Kasumi-1 (cell line): ENCODE data around the gene CRYGA.
"Not testable (repeated sequence)": the region's sequence is repeated elsewhere in the genome, so short reads cannot be mapped to it uniquely, and the experiment has no call there.

Source experiments
- DNase-seq, 2 experiments: peaks; one replicate each; lab custom pipeline; 2025; lab: John Stamatoyannopoulos, UW

The CRYGA gene

DNA sequence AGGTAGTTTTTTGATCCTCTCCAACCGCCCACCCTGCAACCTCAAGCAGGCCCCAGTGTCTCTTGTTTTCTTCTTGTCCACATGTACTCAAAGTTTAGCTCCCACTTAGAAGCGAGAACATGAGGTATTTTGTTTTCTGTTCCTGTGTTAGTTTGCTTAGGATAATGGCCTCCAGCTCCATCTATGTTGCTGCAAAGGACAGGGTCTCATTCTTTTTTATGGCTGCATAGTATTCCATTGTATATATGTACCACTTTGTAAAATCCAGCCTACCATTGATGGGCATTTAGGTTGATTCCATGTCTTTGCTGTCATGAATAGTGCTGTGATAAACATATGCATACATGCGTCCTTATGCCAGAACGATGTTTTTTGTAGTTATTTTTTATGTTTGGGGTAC lies 36.3 kb downstream of the CRYGA start:
- DNase-seq = no peak

- no peak for DNase-seq
These were observed 38.1 kb downstream of the CRYGA start for GRCh38 chr2:208125251-208125650.

GRCh38 chr2:208124013-208124715 lies 39.2 kb downstream of the CRYGA start, which contains the start of gene CRYGD:
Gene CRYGD (minus strand): TSS chr2:208124524. CDS start chr2:208124473, 51 bp downstream.
- not testable (repeated sequence) for DNase-seq

- DNase-seq = no peak
These were observed 41.1 kb downstream of the CRYGA start for GRCh38 chr2:208122248-208122647.

- DNase-seq = no peak
These were observed 44.5 kb downstream of the CRYGA start for GRCh38 chr2:208118918-208119317.

GRCh38 chr2:208117390-208117789 lies 46.0 kb downstream of the CRYGA start:
- DNase-seq = not testable (repeated sequence)

GRCh38 chr2:208112969-208113368 lies 50.4 kb downstream of the CRYGA start:
- DNase-seq = no peak

DNA sequence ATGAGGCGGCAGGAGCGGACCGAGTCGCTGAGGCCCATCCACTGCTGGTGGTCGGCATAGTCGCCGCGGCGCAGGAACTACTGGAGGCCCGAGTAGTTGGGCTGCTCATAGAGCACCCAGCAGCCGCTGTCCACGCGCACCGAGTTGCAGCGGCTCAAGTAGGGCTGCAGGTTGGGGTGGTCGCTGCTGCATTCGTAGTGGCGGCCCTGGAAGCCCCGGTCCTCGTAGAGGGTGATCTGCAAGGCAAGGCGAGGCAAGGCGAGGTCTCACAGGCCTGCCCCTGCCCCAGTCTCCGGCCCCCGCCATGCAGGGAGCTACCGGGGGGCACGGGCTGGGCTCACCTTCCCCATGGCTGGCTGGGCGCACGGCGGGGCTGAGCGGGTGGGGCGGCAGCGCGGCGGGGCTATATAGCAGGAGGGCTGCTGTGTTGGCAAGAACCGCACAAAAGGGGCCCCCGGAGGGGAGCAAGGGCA lies 51.1 kb downstream of the CRYGA start:
- DNase-seq = not testable (repeated sequence)
